SK-N-SH treated with all-trans-retinoic acid at 6 μM for 48 hours (cell line): Measurements from ENCODE around the gene IL17C.

Experiments used
- ATAC-seq: fragments of 200-7000 bp; cut with Tn5 transposase; 3 replicates; pipeline ENCODE4 v1.9.1; 2020; ENCODE audit warnings: mild to moderate bottlenecking, moderate library complexity
- ARNTL ChIP-seq: fragments of 450-650 bp; formaldehyde crosslinking; IDR thresholded peaks from 2 replicates; pipeline ENCODE4 v1.5.0; 2020; ENCODE audit warnings: low read depth, mild to moderate bottlenecking, moderate library complexity, borderline replicate concordance
- BACH2 ChIP-seq: fragments of 250-450 bp; sonication (Bioruptor Pico); IDR thresholded peaks from 2 replicates; pipeline ENCODE4 v1.9.0; 2021; ENCODE audit warnings: mild to moderate bottlenecking, borderline replicate concordance
- CREB5 ChIP-seq: fragments of 250-450 bp; sonication (Bioruptor Pico); IDR thresholded peaks from 2 replicates; pipeline ENCODE4 v1.5.1; 2020; ENCODE audit warnings: low read depth, mild to moderate bottlenecking, moderate library complexity
- CSRNP3 ChIP-seq: fragments of 250-450 bp; sonication (Bioruptor Pico); IDR thresholded peaks from 2 replicates; pipeline ENCODE4 v1.5.1; 2021; ENCODE audit warnings: mild to moderate bottlenecking, moderate library complexity
- ESRRG ChIP-seq: fragments of 250-450 bp; sonication (Bioruptor Pico); IDR thresholded peaks from 2 replicates; pipeline ENCODE4 v1.6.1; 2021; ENCODE audit warnings: mild to moderate bottlenecking
- GLIS3 ChIP-seq: fragments of 250-450 bp; sonication (Bioruptor Pico); IDR thresholded peaks from 2 replicates; pipeline ENCODE4 v1.5.0; 2020; ENCODE audit warnings: mild to moderate bottlenecking, moderate library complexity
- ISL1 ChIP-seq: fragments of 250-450 bp; sonication (Bioruptor Pico); IDR thresholded peaks from 2 replicates; pipeline ENCODE4 v2.1.2; 2022; ENCODE audit warnings: mild to moderate bottlenecking, moderate library complexity
- PATZ1 ChIP-seq: fragments of 250-450 bp; sonication (Bioruptor Pico); IDR thresholded peaks from 2 replicates; pipeline ENCODE4 v1.8.0; 2020; ENCODE audit warnings: mild to moderate bottlenecking, moderate library complexity, borderline replicate concordance
- POU6F1 ChIP-seq: fragments of 250-450 bp; sonication (Bioruptor Pico); IDR thresholded peaks from 2 replicates; pipeline ENCODE4 v1.8.0; 2021; ENCODE audit warnings: low read depth, mild to moderate bottlenecking, moderate library complexity, borderline replicate concordance
- PPARA ChIP-seq: fragments of 250-450 bp; sonication (Bioruptor Pico); IDR thresholded peaks from 2 replicates; pipeline ENCODE4 v1.5.0; 2020; ENCODE audit warnings: mild to moderate bottlenecking, borderline replicate concordance
- RARB ChIP-seq: fragments of 250-450 bp; sonication (Bioruptor Pico); IDR thresholded peaks from 2 replicates; pipeline ENCODE4 v1.8.0; 2021; ENCODE audit warnings: mild to moderate bottlenecking, moderate library complexity
- SNAI2 ChIP-seq: fragments of 250-450 bp; sonication (Bioruptor Pico); IDR thresholded peaks from 2 replicates; pipeline ENCODE4 v1.5.0; 2020; ENCODE audit warnings: mild to moderate bottlenecking, moderate library complexity
- TCF4 ChIP-seq: fragments of 250-450 bp; sonication (Bioruptor Pico); IDR thresholded peaks from 2 replicates; pipeline ENCODE4 v1.8.0; 2021; ENCODE audit warnings: mild to moderate bottlenecking, moderate library complexity, borderline replicate concordance
- TOX ChIP-seq: fragments of 250-450 bp; sonication (Bioruptor Pico); IDR thresholded peaks from 2 replicates; pipeline ENCODE4 v1.8.0; 2021; ENCODE audit warnings: mild to moderate bottlenecking, moderate library complexity, borderline replicate concordance
- TSHZ2 ChIP-seq: fragments of 250-450 bp; sonication (Bioruptor Pico); IDR thresholded peaks from 2 replicates; pipeline ENCODE4 v1.5.0; 2020; ENCODE audit warnings: mild to moderate bottlenecking, moderate library complexity
- ZC3H10 ChIP-seq: fragments of 250-450 bp; sonication (Bioruptor Pico); IDR thresholded peaks from 2 replicates; pipeline ENCODE4 v1.5.1; 2021; ENCODE audit warnings: mild to moderate bottlenecking, moderate library complexity
- ZFP3 ChIP-seq: fragments of 250-450 bp; sonication (Bioruptor Pico); IDR thresholded peaks from 2 replicates; pipeline ENCODE4 v1.5.0; 2020; ENCODE audit warnings: mild to moderate bottlenecking, moderate library complexity
- ZFP30 ChIP-seq: fragments of 450-650 bp; formaldehyde crosslinking; IDR thresholded peaks from 2 replicates; pipeline ENCODE4 v1.5.0; 2022; ENCODE audit warnings: mild to moderate bottlenecking, moderate library complexity
- ZNF565 ChIP-seq: fragments of 450-650 bp; formaldehyde crosslinking; conservative IDR thresholded peaks from 2 replicates; pipeline ENCODE4 v1.5.0; 2020; ENCODE audit warnings: low read depth, mild to moderate bottlenecking, moderate library complexity
- ZNF70 ChIP-seq: fragments of 450-650 bp; formaldehyde crosslinking; IDR thresholded peaks from 2 replicates; pipeline ENCODE4 v1.5.0; 2020; ENCODE audit warnings: mild to moderate bottlenecking, moderate library complexity
- ZNF8 ChIP-seq: fragments of 450-650 bp; formaldehyde crosslinking; IDR thresholded peaks from 2 replicates; pipeline ENCODE4 v1.5.0; 2020; ENCODE audit warnings: mild to moderate bottlenecking, moderate library complexity

The IL17C gene

GRCh38 chr16:88593061-88593460 is 45.3 kb upstream of the IL17C start:
- TF ChIP-seq TOX (no peak), ZNF565 (CRISPR knock-in tag) (no peak), CSRNP3 (no peak)
- TF ChIP-seq, all 23 proteins: peak for 0
- no peak for ATAC-seq

- ATAC-seq = no peak
- no peak for TF ChIP-seq PATZ1
- no peak for TF ChIP-seq POU6F1 (CRISPR knock-in tag)
- no peak for TF ChIP-seq GLIS3 (CRISPR knock-in tag)
- no peak for TF ChIP-seq ZNF8 (CRISPR knock-in tag)
- no peak for TF ChIP-seq ZFP30 (CRISPR knock-in tag)
- no peak for TF ChIP-seq RARB (CRISPR knock-in tag)
- no peak for TF ChIP-seq TCF4 (CRISPR knock-in tag)
- no peak for TF ChIP-seq TSHZ2 (CRISPR knock-in tag)
- no peak for TF ChIP-seq ZFP3 (CRISPR knock-in tag)
- no peak for TF ChIP-seq BACH2 (CRISPR knock-in tag)
- TF ChIP-seq ESRRG (CRISPR knock-in tag) = no peak
- TF ChIP-seq ARNTL (CRISPR knock-in tag) = no peak
- no peak for TF ChIP-seq ZNF565 (CRISPR knock-in tag)
- TF ChIP-seq ZC3H10 = no peak
- TF ChIP-seq ZNF70 (CRISPR knock-in tag) = no peak
- TF ChIP-seq PPARA (CRISPR knock-in tag) = no peak
- no peak for TF ChIP-seq ISL1 (CRISPR knock-in tag)
- TF ChIP-seq, all 23 proteins: peak for 0
These were observed 44.9 kb upstream of the IL17C start for GRCh38 chr16:88593489-88593888.

- ATAC-seq = no peak
These were observed 44.5 kb upstream of the IL17C start for GRCh38 chr16:88593910-88594309.

More at GRCh38 chr16:88593910-88594309, 44.5 kb upstream of the IL17C start:
- TF ChIP-seq ARNTL (CRISPR knock-in tag) (no peak), SNAI2 (CRISPR knock-in tag) (no peak), CREB5 (CRISPR knock-in tag) (no peak), GLIS3 (CRISPR knock-in tag) (no peak), ESRRG (CRISPR knock-in tag) (no peak)
- TF ChIP-seq, all 23 proteins: peak for 0
